Stimulated activated CD4-positive, alpha-beta T cell treated with anti-CD3 and anti-CD28 coated beads, Interleukin-4, amount 100 ng/mL, for 1 hour (primary cell): Measurements from ENCODE around the gene SRPK3.

Experiments used
- DNase-seq: peaks from one replicate; pipeline ENCODE4 v3.0.0-alpha.2; 2020

The SRPK3 gene

GRCh38 chrX:153771415-153772315 lies 9.2 kb upstream of the SRPK3 start:
- DNase-seq, result no peak

- no peak for DNase-seq
Measured at GRCh38 chrX:153772316-153773217, 8.3 kb upstream of the SRPK3 start.

GRCh38 chrX:153773218-153773611 lies 7.6 kb upstream of the SRPK3 start:
- DNase-seq, result no peak

- DNase-seq, result no peak
Measured at GRCh38 chrX:153773741-153774575, 6.9 kb upstream of the SRPK3 start.

- no peak for DNase-seq
Measured at GRCh38 chrX:153774576-153775292, 6.1 kb upstream of the SRPK3 start.

GRCh38 chrX:153775293-153776119 lies 5.3 kb upstream of the SRPK3 start:
- no peak for DNase-seq

- no peak for DNase-seq
Measured at GRCh38 chrX:153776120-153776599, 4.7 kb upstream of the SRPK3 start.

- no peak for DNase-seq
Measured at GRCh38 chrX:153776611-153777045, 4.2 kb upstream of the SRPK3 start.

- DNase-seq, result no peak
Measured at GRCh38 chrX:153777261-153778090, 3.4 kb upstream of the SRPK3 start.

- DNase-seq, result no peak
Measured at GRCh38 chrX:153778181-153778580, 2.7 kb upstream of the SRPK3 start.

GRCh38 chrX:153778684-153779101 lies 2.1 kb upstream of the SRPK3 start:
- DNase-seq, result no peak

- no peak for DNase-seq
Measured at GRCh38 chrX:153779891-153780677, 757 bp upstream of the SRPK3 start.

GRCh38 chrX:153781428-153782047 lies 697 bp downstream of the SRPK3 start:
- DNase-seq, result no peak

- no peak for DNase-seq
Measured at GRCh38 chrX:153782313-153782712, 1.5 kb downstream of the SRPK3 start.

GRCh38 chrX:153782871-153783270 lies 2.0 kb downstream of the SRPK3 start:
- no peak for DNase-seq

- DNase-seq, result no peak
Measured at GRCh38 chrX:153783378-153784013, 2.7 kb downstream of the SRPK3 start.

- DNase-seq, result no peak
Measured at GRCh38 chrX:153784325-153784967, 3.6 kb downstream of the SRPK3 start.

- no peak for DNase-seq
Measured at GRCh38 chrX:153786669-153787068, 5.8 kb downstream of the SRPK3 start.
